Measurements from ENCODE around the gene LRRC4C. TPM values are rescaled to one million over a fixed set of nuclear protein-coding genes. Genes with fewer than 3 reads are reported as not detected.

Gene LRRC4C
- total RNA-seq, 1 donor from 2014 or later: 1.2 TPM

GRCh38 chr11:40722179-40722795 lies 737.2 kb downstream of the LRRC4C start:
- H3K4me1 Mint-ChIP-seq (ENCODE audit: unreplicated experiment): no peaks in the 10 kb centered on the region
- H3K9me3 Mint-ChIP-seq (ENCODE audit: unreplicated experiment): no peaks in the 10 kb centered on the region
- H3K4me3 Mint-ChIP-seq (ENCODE audit: unreplicated experiment): no peak overlapping the region
- DNase-seq (ENCODE audit: low spot score): peak; percentile 49
- peak; percentile 81 for TF ChIP-seq CTCF (IDR thresholded peaks at IDR 0.05; ENCODE audit: unreplicated experiment)
- H3K27me3 Mint-ChIP-seq (ENCODE audit: unreplicated experiment): no peaks in the 10 kb centered on the region
- no peak overlapping the region for H3K27ac Mint-ChIP-seq (ENCODE audit: unreplicated experiment)
- H3K36me3 Mint-ChIP-seq (ENCODE audit: low read depth, unreplicated experiment): no peaks in the 10 kb centered on the region

GRCh38 chr11:40716344-40717130 lies 742.9 kb downstream of the LRRC4C start:
- Mint-ChIP-seq H3K27ac (ENCODE audit: unreplicated experiment) (no peak overlapping the region), H3K4me1 (ENCODE audit: unreplicated experiment) (no peaks in the 10 kb centered on the region), H3K4me3 (ENCODE audit: unreplicated experiment) (no peak overlapping the region), H3K9me3 (ENCODE audit: unreplicated experiment) (no peaks in the 10 kb centered on the region), H3K36me3 (ENCODE audit: low read depth, unreplicated experiment) (no peaks in the 10 kb centered on the region), H3K27me3 (ENCODE audit: unreplicated experiment) (no peaks in the 10 kb centered on the region)
- DNase-seq (ENCODE audit: low spot score): no peak
- no peak for TF ChIP-seq CTCF (IDR thresholded peaks at IDR 0.05; ENCODE audit: unreplicated experiment)

DNA sequence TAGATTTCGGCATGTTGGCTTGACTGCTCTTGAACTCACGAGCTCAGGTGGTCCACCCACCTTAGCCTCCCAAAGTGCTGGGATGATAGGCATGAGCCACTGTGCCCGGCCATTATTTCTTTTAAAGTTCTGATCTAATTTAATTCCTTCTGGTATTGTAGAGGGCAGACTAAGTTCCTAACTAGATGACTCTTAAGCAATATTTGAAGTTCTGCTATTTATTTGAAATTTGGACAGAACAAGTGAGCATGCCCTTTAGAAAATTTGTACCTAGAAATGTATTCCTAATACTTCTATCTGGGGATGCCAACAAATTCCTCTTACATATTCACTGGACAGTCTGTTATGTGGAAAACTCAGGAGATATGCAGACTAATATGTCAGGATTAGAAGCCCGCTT lies 746.4 kb downstream of the LRRC4C start:
- H3K27me3 Mint-ChIP-seq (ENCODE audit: unreplicated experiment): no peaks in the 10 kb centered on the region
- H3K9me3 Mint-ChIP-seq (ENCODE audit: unreplicated experiment): peaks cover 3% of the 10 kb centered on the region
- no peaks in the 10 kb centered on the region for H3K4me1 Mint-ChIP-seq (ENCODE audit: unreplicated experiment)
- no peak for DNase-seq (ENCODE audit: low spot score)
- no peak overlapping the region for H3K27ac Mint-ChIP-seq (ENCODE audit: unreplicated experiment)
- no peak for TF ChIP-seq CTCF (IDR thresholded peaks at IDR 0.05; ENCODE audit: unreplicated experiment)
- no peak overlapping the region for H3K4me3 Mint-ChIP-seq (ENCODE audit: unreplicated experiment)
- no peaks in the 10 kb centered on the region for H3K36me3 Mint-ChIP-seq (ENCODE audit: low read depth, unreplicated experiment)

DNA sequence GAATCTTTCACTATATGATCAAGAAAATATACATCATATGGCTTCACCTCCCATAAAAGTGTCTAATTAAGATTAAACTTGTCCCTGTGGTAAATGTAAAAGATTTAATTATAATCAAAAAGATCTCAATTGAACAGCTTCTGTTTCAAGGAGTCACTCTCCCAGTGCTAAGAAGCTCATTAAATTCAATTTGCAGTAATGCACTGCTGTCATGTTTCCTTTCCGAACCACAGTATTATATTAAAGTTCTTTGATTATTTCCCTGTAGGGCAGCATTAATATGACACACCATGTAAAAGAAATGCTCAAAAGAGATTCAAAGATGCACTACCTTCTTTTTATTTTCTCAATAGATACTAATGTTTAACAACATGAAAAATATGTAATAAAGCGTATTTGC lies 758.4 kb downstream of the LRRC4C start:
- TF ChIP-seq CTCF (IDR thresholded peaks at IDR 0.05; ENCODE audit: unreplicated experiment): no peak
- no peaks in the 10 kb centered on the region for H3K36me3 Mint-ChIP-seq (ENCODE audit: low read depth, unreplicated experiment)
- H3K27me3 Mint-ChIP-seq (ENCODE audit: unreplicated experiment): peaks cover 2% of the 10 kb centered on the region
- no peak overlapping the region for H3K27ac Mint-ChIP-seq (ENCODE audit: unreplicated experiment)
- no peak for DNase-seq (ENCODE audit: low spot score)
- H3K4me1 Mint-ChIP-seq (ENCODE audit: unreplicated experiment): no peaks in the 10 kb centered on the region
- no peaks in the 10 kb centered on the region for H3K9me3 Mint-ChIP-seq (ENCODE audit: unreplicated experiment)
- no peak overlapping the region for H3K4me3 Mint-ChIP-seq (ENCODE audit: unreplicated experiment)

- H3K27me3 Mint-ChIP-seq (ENCODE audit: unreplicated experiment): no peaks in the 10 kb centered on the region
- no peak for TF ChIP-seq CTCF (IDR thresholded peaks at IDR 0.05; ENCODE audit: unreplicated experiment)
- H3K27ac Mint-ChIP-seq (ENCODE audit: unreplicated experiment): no peak overlapping the region
- no peaks in the 10 kb centered on the region for H3K4me1 Mint-ChIP-seq (ENCODE audit: unreplicated experiment)
- no peaks in the 10 kb centered on the region for H3K36me3 Mint-ChIP-seq (ENCODE audit: low read depth, unreplicated experiment)
- no peaks in the 10 kb centered on the region for H3K9me3 Mint-ChIP-seq (ENCODE audit: unreplicated experiment)
- H3K4me3 Mint-ChIP-seq (ENCODE audit: unreplicated experiment): no peak overlapping the region
- DNase-seq (ENCODE audit: low spot score): no peak
Measured at GRCh38 chr11:40689823-40690222, 769.6 kb downstream of the LRRC4C start.
